Muscle of back (tissue), 11 donors: ENCODE results near the gene C19orf44. TPM values are rescaled to one million over a fixed set of nuclear protein-coding genes. Genes with fewer than 3 reads are reported as not detected.

Source experiments
- DNase-seq, 3 donors: peaks; one replicate each; pipeline versions ENCODE4 v3.0.0 to v3.0.0-alpha.2; 2013
- polyA plus RNA-seq, 10 donors: library from polyadenylated mRNA; unstranded; fragments of 120-200 nt; gene quantifications; one replicate each; pipeline ENCODE4 v1.2.1, GENCODE V29; 2013; ENCODE audit not compliant: insufficient read length in 10 of 10

Gene C19orf44
- polyA plus RNA-seq, 10 donors, result 5.8 to 8.9 (median 7.3) TPM

DNA sequence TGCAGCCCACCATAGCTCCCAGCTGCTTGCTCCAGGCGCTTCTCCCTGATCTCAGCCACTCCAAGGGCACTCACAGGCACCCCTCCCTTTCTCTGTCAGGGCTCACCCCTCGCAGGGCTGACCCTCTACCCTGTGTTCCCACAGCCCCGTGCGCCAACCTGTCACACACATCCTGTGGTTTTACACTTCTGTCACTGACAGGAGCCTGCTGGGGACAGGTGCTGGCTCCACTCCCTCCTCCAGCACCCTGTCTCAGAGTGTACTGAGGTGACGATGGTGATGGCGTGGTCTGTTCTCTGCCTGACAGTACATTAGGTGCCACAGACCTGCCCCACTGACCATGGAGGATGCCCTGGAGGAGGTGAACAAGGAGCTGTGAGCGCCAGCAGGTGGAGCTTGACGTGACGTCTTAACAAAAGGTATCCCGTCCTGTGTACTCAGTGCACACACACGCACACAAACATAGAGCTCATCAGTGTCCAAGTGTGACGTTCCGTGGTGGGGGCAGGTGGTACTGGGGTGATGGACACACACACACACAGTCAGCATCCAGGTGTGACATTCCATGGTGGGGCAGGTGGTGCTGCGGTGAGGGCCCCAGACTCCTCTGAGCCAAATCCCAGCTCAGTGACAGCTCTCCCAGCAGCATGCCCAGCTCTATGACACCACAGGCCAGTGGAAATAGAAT is 20.9 kb downstream of the C19orf44 start:
- DNase-seq, result no peak

DNA sequence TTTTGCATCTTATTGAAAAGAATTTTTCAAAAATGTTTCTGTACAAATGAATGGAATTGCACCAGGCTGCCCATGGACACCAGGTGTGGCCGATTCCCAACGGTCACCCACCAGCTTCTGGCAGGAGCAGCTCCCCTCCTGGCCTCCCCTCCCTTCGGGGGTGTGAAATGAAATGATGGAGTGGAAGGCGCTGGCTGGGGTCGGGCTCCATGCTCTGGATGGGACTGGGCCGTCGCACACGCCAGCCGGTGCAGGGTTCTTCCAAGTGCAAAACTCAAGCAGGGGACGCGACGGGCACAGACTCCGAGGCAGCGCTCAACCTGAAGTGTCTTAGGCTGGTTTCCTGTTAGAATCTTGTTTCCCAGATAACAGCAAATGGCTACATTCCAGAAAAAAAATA is 21.9 kb downstream of the C19orf44 start:
- no peak for DNase-seq

DNA sequence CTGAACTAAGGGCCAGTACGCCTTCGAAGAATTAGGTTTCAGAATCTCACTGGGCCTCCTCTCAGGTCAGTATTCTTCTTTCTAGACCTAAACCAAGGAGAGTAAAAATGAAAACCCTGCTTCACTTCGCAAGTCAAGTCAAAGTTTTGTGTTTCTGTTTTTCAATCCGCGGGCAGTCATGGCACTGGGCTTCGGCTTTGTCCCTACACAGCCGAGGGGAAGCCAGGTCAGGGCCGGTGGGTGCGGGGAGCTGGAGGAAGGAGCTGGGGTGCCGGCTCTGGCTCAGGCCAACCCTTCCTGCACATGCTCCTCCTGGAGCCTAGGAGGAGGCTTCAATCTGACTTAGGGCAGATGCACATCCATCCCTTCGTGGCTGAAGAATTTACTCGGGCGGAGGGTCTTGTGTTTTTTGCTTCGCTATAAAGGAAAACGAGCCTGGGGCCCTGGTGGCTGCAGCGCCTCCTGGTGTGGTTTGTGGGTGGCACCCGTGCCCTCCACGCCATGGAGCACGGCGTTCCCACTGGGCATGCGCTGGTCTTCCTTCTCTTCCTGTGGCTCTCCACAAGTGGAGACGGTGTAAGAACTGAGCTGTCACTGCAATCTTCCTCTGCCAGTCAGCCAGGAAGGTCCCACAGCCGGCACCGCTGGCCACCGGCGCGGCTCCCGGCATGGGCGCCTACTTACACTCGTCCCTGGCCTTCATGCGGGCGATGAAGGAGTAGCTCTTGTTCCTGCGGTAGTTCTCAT is 22.5 kb downstream of the C19orf44 start:
- DNase-seq, result no peak

DNA sequence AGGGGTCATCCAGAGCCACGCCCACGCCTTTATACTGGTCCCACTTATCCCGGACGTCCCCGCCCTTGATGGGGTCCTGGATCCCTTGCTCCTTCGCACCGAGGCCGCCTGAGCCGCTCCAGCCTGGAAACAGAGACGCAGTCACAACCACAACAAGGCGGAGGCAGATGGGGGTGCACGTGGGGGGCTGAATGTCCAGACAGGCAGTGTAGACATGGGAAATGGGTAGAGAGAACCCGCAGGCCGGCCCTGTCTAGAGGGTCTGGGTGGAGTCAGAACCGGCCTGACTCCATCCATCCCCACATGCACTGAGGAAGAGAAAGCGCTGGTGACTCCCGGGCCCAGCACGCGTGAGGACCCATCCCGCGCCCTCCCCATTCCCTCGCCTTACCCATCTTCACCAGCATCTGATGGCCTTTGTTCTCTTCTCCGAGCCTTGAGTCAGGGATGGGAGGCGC is 23.1 kb downstream of the C19orf44 start:
- DNase-seq, result no peak

DNA sequence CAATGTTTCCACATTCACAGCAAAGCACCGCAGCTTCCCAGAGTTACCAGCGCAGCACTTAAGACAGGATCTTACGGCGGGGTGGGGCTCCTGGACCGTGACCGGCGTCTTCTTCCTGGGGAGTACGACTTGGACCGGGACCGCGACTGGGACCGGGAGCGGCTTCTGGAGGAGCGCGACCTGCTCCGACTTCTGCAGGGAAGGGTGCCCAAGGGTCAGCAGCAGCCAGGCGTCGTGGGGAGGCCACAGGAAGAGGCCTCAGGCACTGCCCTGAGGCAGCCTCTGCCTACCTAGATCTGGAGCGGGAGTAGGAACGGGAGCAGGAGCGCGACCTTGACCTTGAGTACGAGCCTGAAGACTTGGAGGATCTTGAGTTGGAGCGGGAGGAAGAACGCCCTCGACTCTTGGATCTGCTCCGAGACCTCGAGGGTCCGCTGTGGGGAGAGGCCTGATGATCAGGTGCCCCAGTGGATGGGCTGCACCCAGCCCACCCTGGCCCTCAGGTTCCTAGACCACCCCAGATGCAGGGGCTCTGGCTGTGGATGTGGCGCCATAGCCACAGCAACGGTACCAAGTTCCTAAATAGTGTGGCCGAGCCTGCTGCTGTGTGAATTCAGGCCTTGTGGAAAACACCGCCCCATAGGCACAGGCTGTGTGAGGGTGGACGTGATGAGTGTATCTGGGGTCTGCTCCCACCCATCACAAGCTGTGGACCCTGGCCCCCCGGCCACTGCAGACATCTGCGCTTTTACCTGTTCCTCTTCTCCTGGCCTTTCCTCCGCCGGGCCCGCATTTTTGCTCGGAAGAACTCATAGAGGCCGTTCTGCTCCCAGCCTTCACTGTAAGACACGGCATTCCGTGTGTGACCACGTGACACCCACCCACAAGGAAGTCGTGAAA is 24.1 kb downstream of the C19orf44 start:
- no peak for DNase-seq

DNA sequence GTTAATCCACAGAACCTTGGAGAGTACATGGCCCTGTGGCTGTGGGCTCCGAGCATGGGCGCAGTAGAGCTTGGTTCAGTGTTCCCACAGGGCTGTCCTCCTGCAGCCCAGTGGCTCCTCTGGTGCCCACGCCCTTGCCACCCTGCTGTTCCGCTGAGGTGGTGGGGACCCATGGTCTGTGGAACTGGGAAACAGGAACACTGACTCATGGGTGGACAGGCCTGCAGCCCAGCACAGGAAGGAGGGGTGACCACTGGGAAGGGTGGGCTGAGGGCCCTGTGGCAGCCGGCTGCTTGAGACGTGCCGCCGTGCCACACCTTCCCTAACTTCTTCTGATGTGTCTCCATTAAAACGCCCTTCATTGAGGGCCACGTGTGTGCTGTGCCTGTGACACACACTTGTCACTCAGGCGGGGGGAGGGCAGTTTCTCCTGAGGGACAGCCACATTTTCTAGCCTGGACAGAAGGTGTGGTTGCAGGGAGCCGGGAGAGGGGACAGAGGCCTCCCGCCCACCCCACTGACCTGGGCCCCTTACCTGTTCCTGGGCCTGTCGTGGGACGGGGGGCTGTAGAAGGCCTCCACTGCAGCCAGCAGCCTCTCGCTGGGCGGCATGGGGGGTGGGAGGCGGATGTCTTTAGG is 24.9 kb downstream of the C19orf44 start:
- DNase-seq, result no peak

DNA sequence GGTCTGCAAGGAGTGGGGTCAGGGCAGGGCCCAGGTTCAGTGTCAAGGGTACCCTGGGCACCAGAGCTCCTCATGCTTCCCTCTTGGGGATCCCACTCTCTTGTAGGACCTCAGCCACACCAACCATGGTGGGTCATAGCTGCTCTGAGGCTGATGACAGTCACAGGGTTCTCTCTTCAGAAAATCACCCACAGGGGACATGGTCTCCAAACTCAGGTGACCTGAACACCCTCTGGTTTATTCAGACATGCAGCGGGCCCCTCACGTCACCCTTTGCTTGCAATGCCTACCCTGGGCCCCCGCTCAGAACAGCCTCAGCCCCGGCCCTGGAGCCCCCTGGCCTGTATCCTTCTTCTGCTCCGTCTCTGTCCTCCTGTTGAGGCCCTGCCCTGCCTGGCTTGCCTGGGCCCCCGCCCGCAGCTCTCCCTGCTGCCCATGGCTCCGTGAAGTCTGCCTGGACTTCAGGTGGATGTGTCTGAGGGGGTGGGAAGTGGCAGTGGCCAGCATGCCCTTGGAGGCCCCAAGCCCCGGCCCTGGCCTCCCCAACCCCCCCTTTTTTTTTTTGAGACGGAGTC is 25.6 kb downstream of the C19orf44 start:
- DNase-seq, result no peak

DNA sequence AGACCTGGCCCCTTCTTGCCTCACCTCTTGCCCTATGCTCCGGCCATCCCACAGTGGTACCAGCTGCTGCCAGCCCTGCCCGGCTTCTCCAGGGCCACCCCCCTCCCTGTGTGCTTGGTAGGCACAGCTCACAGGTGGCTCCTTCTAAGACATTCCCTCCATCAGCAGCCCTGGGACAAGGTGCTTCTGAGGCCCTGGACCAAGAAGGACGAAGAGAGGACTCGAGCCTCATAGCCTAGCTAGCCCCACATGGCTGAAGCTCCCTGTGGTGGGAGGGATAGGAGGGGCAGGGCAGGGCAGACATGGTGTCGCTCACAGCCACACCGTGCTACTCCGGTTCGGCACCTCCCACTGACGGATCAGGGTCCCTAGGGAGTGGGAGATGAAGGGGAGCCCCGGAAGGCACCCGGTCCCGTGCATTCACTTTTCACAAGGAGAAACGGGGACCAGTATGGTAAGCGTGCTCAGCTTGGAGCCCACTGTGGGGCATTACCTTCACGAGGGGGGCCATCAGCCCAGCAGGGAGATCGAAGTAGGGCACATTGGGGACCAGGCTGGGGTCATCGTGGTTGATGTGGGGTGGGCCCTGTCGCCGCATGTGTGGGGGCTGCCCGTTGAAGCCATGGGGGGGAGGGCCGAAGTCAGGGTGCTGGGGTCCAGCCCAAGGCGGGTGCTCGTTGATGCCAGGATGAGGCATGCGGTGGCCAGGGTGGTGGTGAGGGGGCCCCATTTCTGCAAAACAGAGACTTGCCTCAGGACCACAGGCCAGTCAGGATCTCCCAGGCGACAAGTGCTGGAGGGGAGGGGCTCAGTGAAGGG is 26.6 kb downstream of the C19orf44 start:
- no peak for DNase-seq

DNA sequence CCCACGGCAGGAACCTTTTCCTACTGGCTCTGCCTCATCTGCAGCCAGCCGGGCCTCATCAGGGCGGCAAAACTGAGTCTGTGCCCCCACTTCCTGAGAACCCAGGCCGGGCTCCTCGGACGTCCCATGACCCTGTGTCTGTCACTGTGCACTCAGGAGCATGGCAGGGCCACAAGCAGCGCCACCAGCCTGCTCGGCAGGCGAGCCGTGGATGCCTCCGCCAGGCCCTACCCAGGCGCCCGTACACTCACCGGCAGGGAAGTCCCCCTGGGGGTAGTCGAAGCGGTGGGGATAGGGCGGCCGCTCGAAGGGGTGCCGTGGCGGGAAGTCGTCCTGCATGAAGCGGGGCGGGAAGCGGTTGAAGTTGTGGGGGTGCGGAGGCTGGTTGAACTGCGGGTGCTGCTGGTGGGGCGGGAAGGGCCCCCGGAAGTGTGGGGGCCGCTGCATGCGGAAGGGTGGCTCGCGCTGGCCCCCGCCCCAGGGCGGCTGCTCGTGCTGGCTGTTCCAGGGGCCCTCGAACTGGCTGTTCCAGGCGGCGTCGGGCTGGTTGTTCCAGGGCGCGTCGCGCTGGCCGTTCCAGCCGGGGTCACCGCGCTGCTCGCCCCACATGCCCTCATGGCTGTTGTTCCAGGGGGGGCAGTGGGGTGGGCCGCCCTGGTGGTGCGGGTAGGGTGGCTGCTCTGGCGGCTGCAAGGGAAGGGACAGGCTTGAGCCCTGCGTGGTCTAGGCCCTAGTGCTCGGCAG is 29.0 kb downstream of the C19orf44 start:
- DNase-seq, result no peak

DNA sequence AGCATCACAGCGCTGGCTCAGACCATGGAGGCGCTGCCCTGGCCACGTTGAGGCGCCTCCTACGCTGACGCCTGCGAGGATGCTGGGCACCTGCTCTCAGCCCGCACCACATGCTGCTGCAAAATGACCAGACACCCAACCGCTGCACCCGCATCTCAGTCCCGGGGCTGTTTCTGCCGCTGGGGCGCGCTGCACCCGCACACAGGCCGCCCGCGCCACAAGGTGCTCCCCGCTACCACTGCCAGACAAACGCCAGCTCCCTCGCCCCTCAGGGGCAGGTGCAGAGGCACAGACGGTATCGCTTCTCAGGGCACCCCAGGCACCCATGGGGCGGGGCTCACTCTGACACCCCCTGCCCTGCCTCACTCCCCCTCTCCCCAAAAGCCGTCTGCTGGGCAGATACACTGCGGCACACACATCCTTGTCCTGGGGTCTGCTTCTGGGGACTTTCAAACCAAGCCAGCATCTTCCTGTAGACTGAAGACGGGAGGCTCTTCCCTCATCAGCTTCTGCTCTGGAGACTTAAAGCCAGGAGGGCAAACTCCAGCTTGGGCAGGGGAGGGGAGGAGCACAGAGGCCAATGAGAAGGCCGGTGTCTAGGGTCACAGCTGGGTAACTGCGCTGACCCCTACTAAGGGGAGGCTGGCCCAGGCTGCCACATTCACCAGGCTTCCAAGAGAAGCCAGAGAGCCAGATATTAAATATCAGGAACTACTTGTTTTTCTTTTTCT is 29.7 kb downstream of the C19orf44 start:
- DNase-seq, result no peak

DNA sequence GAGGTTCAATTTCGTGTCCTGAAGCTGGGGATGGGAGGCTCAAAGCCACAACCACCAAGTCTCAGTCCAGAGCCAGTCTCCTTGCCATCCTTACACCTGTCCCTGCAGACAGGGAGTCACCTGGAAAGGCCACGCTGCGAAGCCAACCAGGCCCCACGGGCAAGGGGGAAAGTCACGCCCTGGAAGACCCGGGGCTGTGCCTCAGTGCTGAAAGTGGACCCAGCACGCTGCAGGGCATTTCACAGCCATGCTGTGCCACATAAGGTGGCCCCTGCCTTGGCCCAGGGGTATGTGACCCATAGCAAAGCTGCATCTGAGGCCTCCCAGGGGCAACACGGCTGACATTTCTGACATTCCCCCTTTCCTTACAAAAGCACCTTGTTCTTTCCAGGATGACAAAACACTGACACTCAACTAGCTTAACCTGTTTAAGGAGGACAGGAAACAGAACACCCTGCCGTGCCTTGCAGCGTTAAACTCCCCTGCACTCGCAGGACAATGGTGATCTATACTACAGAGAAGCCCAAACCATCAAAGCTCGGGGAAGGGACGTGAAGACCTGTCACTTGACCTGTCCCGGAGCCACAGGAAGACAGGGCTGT is 31.2 kb downstream of the C19orf44 start:
- no peak for DNase-seq

DNA sequence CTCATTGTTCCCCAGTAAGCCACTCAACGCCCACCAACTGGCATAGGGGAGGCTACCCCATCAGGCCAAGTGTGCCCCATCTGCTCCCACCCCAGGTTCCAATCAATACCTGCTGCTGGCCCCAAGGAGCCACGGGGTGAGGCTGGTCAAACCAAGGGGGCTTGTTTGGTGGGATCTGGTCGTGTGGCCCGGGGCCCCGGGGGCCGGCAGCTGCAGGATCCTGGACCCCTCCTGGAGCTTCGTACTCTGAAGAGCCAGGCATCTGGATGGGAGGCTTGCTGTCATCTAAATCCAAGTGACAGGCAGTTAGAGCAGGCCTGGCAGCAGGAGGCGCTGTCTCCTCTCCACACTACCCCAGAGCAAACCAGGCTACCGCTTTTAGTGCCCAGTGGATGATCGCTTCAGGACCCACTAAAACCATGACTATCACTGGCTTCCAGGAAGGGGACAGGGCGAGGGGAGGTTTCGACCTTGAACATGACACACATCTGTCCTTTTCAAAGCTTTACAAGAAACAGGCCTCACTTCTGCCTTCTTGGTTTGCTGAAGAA is 31.9 kb downstream of the C19orf44 start:
- no peak for DNase-seq

DNA sequence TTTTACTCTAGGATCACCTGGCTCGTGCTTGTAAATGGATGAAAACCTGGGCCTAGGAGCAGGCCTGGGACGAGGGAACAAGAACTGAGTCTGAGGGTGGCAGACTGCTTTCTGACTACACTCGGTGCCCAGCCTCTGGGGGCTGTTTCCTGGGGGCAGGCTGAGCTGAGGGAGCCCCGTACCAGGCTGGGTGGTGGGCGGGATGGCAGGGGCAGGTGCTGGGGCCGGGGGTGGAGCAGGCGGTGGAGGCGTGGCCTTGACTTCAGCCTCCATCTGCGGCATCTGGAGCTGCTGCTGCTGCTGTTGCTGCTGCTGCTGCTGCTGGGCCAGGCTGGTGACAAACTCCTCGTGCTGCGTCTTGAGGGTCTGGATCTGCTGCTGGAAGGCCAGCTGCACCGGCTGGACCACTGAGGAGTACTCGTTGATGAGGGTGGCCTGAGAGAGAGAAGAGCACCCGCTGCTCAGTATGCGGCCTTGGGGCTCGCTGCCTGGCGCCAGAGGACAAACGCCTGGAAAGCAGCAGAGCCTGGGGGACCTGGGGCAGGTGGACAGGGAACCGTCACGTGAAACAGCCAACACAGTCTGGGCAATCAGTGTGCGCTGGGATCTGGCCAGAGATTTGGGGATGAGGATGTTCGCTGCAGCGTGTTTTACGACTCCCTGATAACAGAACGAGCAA is 33.4 kb downstream of the C19orf44 start:
- no peak for DNase-seq

DNA sequence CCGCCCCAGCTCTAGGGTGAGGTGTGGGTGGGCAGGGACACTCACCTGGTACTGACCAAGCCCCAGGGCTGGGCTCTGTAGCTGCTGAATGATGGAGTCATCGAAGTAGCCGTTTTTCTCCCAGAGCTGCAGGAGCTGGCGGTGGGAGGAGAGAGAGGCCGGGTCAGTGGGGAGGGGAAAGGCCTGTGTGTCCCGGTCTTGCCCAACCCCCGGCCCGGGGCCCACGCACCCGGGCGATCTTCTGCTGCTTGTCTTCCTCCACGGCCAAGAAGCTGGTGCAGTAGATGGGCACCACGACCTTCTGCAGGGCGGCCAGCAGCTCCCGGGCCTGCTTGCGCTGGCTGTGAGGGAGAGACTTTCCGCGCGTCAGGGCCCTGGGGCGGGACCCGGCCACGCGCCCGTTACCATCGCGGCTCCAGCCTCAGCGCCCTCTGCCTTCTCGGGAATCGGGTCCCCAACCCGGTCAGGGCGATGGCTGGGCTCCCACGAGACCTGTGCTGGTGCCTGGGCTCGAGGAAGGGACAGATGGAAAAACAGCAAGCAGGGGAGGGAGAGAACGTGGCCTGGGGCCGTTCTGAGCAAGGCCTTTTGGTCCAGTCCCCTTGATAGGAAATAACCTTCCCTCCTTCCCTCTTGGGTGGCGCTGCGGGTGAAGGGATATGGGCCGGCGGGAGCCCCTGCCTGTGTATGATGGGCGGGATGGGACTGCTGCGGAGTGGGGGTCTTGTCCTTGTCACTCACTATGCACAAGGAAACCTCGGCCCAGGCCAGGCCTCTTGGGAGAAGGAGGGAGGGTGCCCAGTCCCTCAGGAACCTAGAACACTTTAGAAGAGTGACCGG is 34.6 kb downstream of the C19orf44 start:
- no peak for DNase-seq

DNA sequence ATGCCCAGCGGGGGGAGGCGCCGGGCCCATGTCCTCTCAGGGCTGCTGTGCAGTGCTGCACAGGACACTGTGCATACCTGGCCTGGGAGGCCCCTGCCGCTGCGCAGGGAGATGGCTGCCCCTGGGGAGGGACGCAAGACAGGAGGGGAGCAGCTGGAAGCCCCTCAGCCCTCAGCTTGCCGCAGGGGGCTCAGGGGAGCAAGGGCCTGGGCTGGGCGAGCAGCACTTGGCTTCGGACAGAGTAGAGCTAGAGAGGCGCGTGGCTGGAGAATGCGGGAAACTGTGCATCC is 35.1 kb downstream of the C19orf44 start:
- no peak for DNase-seq

DNA sequence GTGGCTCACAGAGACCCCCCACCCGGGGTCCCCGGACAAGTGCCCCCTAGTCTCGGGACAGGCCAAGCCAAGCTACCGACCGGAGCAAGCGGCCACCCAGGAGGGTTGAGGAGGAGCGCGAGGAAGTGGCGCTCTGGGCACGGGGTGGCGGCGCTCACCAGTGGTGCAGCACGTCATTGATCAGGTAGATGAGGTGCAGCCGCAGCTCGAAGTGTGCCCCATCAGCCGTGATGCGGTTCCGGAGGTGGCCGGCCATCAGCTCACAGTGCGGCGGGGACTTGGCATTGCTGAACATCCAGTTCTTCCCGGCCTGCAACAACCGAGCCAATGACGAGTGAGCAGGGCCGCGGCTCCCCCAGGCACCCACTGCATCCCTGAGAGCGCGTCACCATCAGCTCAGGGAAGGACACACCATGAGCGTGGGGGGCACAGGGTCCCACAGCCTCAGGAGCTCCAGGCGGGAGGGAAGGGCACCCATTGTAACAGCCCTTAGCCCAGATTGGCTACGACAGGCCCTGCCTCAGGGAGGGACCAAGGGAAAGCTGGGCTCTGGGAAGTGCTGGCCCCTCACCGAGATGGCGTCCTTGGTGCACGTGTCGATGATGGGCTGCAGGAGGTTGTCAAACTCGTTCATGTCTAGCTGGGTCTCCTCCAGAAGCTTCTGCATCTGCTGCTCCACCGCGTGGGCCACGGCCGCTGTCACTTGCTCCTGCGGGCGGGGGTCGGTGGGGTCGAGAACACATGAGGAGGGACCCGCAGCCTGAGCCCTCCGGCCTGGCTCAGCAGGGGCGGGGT is 36.4 kb downstream of the C19orf44 start:
- DNase-seq, result no peak
